ENCODE measurements around the gene SMO. TPM values are rescaled to one million over a fixed set of nuclear protein-coding genes. Genes with fewer than 3 reads are reported as not detected.
A peak's percentile ranks its signal among the peaks of the same experiment; 100 is the strongest.
"Not testable (repeated sequence)": the region's sequence is repeated elsewhere in the genome, so short reads cannot be mapped to it uniquely, and the experiment has no call there.

Gene SMO
- total RNA-seq, 1 donor from 2014 or later = 22.1 TPM

DNA sequence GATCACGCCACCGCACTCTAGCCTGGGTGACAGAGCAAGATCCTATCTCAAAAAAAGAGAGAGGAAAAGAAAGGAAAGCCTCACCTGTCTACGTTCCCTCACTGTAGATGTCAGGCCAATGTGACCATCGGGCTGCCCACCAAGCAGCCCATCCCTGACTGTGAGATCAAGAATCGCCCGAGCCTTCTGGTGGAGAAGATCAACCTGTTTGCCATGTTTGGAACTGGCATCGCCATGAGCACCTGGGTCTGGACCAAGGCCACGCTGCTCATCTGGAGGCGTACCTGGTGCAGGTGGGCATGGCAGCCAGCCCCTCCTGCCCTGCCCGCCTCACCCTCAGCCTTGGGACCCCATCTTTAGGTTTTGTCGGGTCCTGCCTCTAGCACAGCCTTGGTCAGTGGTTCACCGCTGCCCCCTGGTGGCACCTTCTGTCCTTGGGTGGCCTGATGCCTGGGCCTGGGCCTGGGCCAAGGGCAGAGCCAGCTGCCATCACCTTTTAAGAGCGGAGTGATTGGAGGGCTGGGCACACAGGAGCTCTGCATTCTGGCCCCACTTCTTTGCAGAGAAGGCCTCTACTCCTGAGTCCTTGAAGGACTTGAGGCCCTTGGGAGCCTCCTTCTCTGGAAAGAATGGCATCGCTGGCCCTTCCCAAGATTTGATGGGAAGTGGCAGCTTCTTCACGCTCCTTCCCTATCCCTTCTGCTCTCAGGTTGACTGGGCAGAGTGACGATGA is 22.0 kb downstream of the SMO start:
- H3K4me3 ChIP-seq = no peak overlapping the region
- intact Hi-C loops (cut with DNase I) = loop anchor here (5.0 kb wide), 2 partner anchors 48 to 718 kb away; no protein-coding TSS in a partner anchor
- TF ChIP-seq, protein P1, sequence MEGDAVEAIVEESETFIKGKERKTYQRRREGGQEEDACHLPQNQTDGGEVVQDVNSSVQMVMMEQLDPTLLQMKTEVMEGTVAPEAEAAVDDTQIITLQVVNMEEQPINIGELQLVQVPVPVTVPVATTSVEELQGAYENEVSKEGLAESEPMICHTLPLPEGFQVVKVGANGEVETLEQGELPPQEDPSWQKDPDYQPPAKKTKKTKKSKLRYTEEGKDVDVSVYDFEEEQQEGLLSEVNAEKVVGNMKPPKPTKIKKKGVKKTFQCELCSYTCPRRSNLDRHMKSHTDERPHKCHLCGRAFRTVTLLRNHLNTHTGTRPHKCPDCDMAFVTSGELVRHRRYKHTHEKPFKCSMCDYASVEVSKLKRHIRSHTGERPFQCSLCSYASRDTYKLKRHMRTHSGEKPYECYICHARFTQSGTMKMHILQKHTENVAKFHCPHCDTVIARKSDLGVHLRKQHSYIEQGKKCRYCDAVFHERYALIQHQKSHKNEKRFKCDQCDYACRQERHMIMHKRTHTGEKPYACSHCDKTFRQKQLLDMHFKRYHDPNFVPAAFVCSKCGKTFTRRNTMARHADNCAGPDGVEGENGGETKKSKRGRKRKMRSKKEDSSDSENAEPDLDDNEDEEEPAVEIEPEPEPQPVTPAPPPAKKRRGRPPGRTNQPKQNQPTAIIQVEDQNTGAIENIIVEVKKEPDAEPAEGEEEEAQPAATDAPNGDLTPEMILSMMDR (IDR thresholded peaks at IDR 0.05) = peak; percentile 77 to 80 (median 78)
- TF ChIP-seq POLR2AphosphoS5 (IDR thresholded peaks at IDR 0.05; ENCODE audit: insufficient read depth in 1 of 2, low read depth in 1 of 2) (peak in 1 of 2 donors; percentile 47), POLR2A (IDR thresholded peaks at IDR 0.05) (no peak)
- H3K27me3 ChIP-seq = no peaks in the 10 kb centered on the region
- H3K27ac ChIP-seq = no peak overlapping the region
- H3K9me3 ChIP-seq = no peaks in the 10 kb centered on the region
- H3K36me3 ChIP-seq = peaks cover 0 to 30% of the 10 kb centered on the region in 2 donors
- no peaks in the 10 kb centered on the region for H3K4me1 ChIP-seq
- no peak for DNase-seq (ENCODE audit: extremely low spot score in 2 of 2)

DNA sequence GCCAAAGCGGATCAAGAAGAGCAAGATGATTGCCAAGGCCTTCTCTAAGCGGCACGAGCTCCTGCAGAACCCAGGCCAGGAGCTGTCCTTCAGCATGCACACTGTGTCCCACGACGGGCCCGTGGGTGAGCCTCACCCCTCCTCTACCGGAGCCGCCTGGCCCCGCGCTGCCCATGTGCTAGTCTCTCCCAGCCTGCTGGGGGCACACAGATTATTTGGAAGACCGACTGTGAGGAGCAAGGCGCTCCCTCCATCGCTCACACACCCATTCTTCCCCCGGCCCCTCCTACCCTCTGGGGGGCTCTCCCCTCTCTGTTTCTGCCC is 22.5 kb downstream of the SMO start:
- no peak for TF ChIP-seq POLR2A (IDR thresholded peaks at IDR 0.05)
- TF ChIP-seq, protein P1 (IDR thresholded peaks at IDR 0.05) = no peak
- TF ChIP-seq POLR2AphosphoS5 (IDR thresholded peaks at IDR 0.05; ENCODE audit: insufficient read depth in 1 of 2, low read depth in 1 of 2) = no peak
- H3K4me1 ChIP-seq = no peaks in the 10 kb centered on the region
- H3K36me3 ChIP-seq = peaks cover 0 to 27% of the 10 kb centered on the region in 2 donors
- no peak overlapping the region for H3K4me3 ChIP-seq
- H3K9me3 ChIP-seq = no peaks in the 10 kb centered on the region
- intact Hi-C loops (cut with DNase I) = loop anchor here (5.0 kb wide), 2 partner anchors 49 to 719 kb away; no protein-coding TSS in a partner anchor
- no peak for DNase-seq (ENCODE audit: extremely low spot score in 2 of 2)
- no peak overlapping the region for H3K27ac ChIP-seq
- H3K27me3 ChIP-seq = no peaks in the 10 kb centered on the region

DNA sequence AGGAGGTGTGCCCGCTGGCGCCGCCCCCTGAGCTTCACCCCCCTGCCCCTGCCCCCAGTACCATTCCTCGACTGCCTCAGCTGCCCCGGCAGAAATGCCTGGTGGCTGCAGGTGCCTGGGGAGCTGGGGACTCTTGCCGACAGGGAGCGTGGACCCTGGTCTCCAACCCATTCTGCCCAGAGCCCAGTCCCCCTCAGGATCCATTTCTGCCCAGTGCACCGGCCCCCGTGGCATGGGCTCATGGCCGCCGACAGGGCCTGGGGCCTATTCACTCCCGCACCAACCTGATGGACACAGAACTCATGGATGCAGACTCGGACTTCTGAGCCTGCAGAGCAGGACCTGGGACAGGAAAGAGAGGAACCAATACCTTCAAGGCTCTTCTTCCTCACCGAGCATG is 23.7 kb downstream of the SMO start:
- H3K27ac ChIP-seq = no peak overlapping the region
- intact Hi-C loops (cut with DNase I) = loop anchor here (5.0 kb wide), 2 partner anchors 50 to 720 kb away; no protein-coding TSS in a partner anchor
- H3K4me1 ChIP-seq = no peaks in the 10 kb centered on the region
- H3K4me3 ChIP-seq = no peak overlapping the region
- no peaks in the 10 kb centered on the region for H3K9me3 ChIP-seq
- no peak for DNase-seq (ENCODE audit: extremely low spot score in 2 of 2)
- H3K27me3 ChIP-seq = no peaks in the 10 kb centered on the region
- peaks cover 0 to 19% of the 10 kb centered on the region in 2 donors for H3K36me3 ChIP-seq
- TF ChIP-seq, protein P1 (IDR thresholded peaks at IDR 0.05) = no peak
- TF ChIP-seq POLR2A (IDR thresholded peaks at IDR 0.05) = no peak
- no peak for TF ChIP-seq POLR2AphosphoS5 (IDR thresholded peaks at IDR 0.05; ENCODE audit: insufficient read depth in 1 of 2, low read depth in 1 of 2)

DNA sequence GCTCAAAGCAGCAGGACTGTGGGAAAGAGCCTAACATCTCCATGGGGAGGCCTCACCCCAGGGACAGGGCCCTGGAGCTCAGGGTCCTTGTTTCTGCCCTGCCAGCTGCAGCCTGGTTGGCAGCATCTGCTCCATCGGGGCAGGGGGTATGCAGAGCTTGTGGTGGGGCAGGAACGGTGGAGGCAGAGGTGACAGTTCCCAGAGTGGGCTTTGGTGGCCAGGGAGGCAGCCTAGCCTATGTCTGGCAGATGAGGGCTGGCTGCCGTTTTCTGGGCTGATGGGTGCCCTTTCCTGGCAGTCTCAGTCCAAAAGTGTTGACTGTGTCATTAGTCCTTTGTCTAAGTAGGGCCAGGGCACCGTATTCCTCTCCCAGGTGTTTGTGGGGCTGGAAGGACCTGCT is 24.2 kb downstream of the SMO start:
- Histone ChIP-seq H3K4me1 (no peaks in the 10 kb centered on the region), H3K27me3 (no peaks in the 10 kb centered on the region), H3K9me3 (no peaks in the 10 kb centered on the region), H3K27ac (no peak overlapping the region), H3K36me3 (peaks cover 0 to 19% of the 10 kb centered on the region in 2 donors), H3K4me3 (no peak overlapping the region)
- intact Hi-C loops (cut with DNase I) = loop anchor here (5.0 kb wide), 2 partner anchors 50 to 720 kb away; no protein-coding TSS in a partner anchor
- TF ChIP-seq POLR2A (IDR thresholded peaks at IDR 0.05) (no peak), POLR2AphosphoS5 (IDR thresholded peaks at IDR 0.05; ENCODE audit: insufficient read depth in 1 of 2, low read depth in 1 of 2) (no peak)
- TF ChIP-seq, protein P1 (IDR thresholded peaks at IDR 0.05) = no peak
- DNase-seq (ENCODE audit: extremely low spot score in 2 of 2) = no peak

DNA sequence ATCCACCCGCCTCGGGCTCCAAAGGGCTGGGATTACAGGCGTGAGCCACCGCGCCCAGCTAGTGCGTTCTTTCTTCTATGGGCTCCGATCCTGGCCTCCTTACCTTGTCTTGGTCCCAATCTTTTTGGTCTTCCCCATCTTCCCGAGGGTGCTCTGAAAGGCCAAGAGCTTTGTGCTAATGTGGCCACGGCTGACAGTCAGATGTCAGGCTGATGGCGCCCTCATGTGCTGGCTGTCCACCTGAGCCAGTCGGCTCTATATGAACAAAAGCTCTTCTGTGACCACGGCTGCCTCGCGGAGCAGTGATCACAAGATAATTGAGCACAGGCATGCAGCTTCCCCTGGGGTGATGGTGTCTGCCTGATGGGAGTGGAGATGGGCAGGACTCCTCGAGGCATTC is 25.4 kb downstream of the SMO start:
- Histone ChIP-seq H3K27me3 (no peaks in the 10 kb centered on the region), H3K36me3 (peaks cover 0 to 19% of the 10 kb centered on the region in 2 donors), H3K4me3 (no peak overlapping the region), H3K4me1 (no peaks in the 10 kb centered on the region), H3K9me3 (no peaks in the 10 kb centered on the region), H3K27ac (no peak overlapping the region)
- intact Hi-C loops (cut with DNase I) = loop anchor here (5.0 kb wide), 2 partner anchors 52 to 722 kb away; no protein-coding TSS in a partner anchor
- TF ChIP-seq, protein P1 (IDR thresholded peaks at IDR 0.05) = no peak
- no peak for TF ChIP-seq POLR2AphosphoS5 (IDR thresholded peaks at IDR 0.05; ENCODE audit: insufficient read depth in 1 of 2, low read depth in 1 of 2)
- no peak for TF ChIP-seq POLR2A (IDR thresholded peaks at IDR 0.05)
- DNase-seq (ENCODE audit: extremely low spot score in 2 of 2) = no peak

DNA sequence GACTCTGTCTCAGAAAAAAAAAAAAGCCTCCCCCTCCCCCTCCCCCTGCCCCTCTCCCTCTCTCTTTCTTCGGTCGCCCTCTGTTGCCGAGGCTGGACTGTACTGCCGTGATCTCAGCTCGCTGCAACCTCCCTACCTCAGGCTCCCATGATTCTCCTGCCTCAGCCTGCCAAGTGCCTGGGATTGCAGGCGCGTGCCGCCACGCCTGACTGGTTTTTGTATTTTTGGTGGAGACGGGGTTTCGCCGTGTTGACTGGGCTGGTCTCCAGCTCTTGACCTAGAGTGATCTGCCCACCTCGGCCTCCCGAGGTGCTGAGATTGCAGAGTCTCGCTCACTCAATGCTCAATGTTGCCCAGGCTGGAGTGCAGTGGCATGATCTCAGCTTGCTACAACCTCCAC is 27.3 kb downstream of the SMO start:
- not testable (repeated sequence) for DNase-seq (ENCODE audit: extremely low spot score in 2 of 2); H3K4me3 ChIP-seq; H3K27ac ChIP-seq; H3K27me3 ChIP-seq; H3K9me3 ChIP-seq; H3K4me1 ChIP-seq
- H3K36me3 ChIP-seq = peaks cover 0 to 14% of the 10 kb centered on the region in 2 donors
- intact Hi-C loops (cut with DNase I) = loop anchor here (5.0 kb wide), 1 partner anchor 257 kb away; no protein-coding TSS in a partner anchor

DNA sequence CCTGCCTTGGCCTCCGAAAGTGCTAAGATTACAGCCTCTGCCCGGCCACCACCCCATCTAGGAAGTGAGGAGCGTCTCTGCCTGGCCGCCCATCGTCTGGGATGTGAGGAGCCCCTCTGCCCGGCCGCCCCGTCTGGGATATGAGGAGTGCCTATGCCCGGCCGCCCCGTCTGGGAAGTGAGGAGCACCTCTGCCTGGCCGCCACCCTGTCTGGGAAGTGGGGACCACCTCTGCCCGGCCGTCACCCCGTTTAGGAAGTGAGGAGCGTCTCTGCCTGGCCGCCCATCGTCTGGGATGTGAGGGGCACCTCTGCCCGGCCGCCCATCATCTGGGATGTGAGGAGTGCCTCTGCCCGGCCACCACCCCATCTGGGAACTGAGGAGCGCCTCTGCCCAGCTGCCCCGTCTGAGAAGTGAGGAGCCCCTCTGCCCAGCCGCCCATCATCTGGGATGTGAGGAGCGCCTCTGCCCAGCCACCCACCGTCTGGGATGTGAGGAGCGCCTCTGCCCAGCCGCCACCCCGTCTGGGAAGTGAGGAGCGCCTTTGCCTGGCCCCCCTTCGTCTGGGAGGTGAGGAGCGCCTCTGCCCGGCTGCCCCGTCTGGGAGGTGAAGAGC is 27.8 kb downstream of the SMO start:
- not testable (repeated sequence) for H3K9me3 ChIP-seq; DNase-seq (ENCODE audit: extremely low spot score in 2 of 2); H3K27ac ChIP-seq; H3K4me1 ChIP-seq; H3K4me3 ChIP-seq; H3K27me3 ChIP-seq
- H3K36me3 ChIP-seq = peaks cover 0 to 14% of the 10 kb centered on the region in 2 donors
- intact Hi-C loops (cut with DNase I) = loop anchor here (5.0 kb wide), 1 partner anchor 256 kb away; no protein-coding TSS in a partner anchor

All from vagina (tissue), 2 donors.